Karpas-422 (cell line): Measurements from ENCODE around the gene PRSS35. TPM values are rescaled to one million over a fixed set of nuclear protein-coding genes. Genes with fewer than 3 reads are reported as not detected.
A peak's percentile ranks its signal among the peaks of the same experiment; 100 is the strongest.

Source experiments
- DNase-seq: peaks from one replicate; pipeline ENCODE4 v3.0.0-alpha.2; 2015
- H2AFZ ChIP-seq: fragments of 200-600 bp; sonication (generic); 2 replicates; pipeline ENCODE4 v1.6.1; 2014; ENCODE audit warnings: antibody characterized with exemption, low read length, mixed read lengths
- H3K27ac ChIP-seq: fragments of 200-600 bp; sonication (generic); 2 replicates; pipeline ENCODE4 v1.5.1; 2014; ENCODE audit warnings: mild to moderate bottlenecking, low read length, moderate library complexity
- H3K27me3 ChIP-seq: fragments of 200-600 bp; sonication (generic); 2 replicates; pipeline ENCODE4 v1.6.1; 2014; ENCODE audit warnings: low read length, mixed read lengths
- H3K36me3 ChIP-seq: fragments of 200-600 bp; sonication (generic); 2 replicates; pipeline ENCODE4 v1.6.1; 2014; ENCODE audit warnings: low read length, mixed read lengths; ENCODE audit not compliant: insufficient read depth
- H3K4me1 ChIP-seq: fragments of 200-600 bp; sonication (generic); 2 replicates; pipeline ENCODE4 v1.6.1; 2014; ENCODE audit warnings: mild to moderate bottlenecking, low read length, mixed read lengths
- H3K4me2 ChIP-seq: fragments of 200-600 bp; sonication (generic); 2 replicates; pipeline ENCODE4 v1.6.1; 2014; ENCODE audit warnings: low read length, low read depth, mild to moderate bottlenecking; ENCODE audit not compliant: poor library complexity, severe bottlenecking
- H3K4me3 ChIP-seq: fragments of 200-600 bp; sonication (generic); 2 replicates; pipeline ENCODE4 v1.5.1; 2014; ENCODE audit warnings: mild to moderate bottlenecking, antibody characterized with exemption, low read length, mixed read lengths
- H3K79me2 ChIP-seq: fragments of 200-600 bp; sonication (generic); 2 replicates; pipeline ENCODE4 v1.6.1; 2014; ENCODE audit warnings: mild to moderate bottlenecking, low read length, mixed read lengths
- H3K9ac ChIP-seq: fragments of 200-600 bp; sonication (generic); 2 replicates; pipeline ENCODE4 v1.6.0; 2014; ENCODE audit warnings: low read length
- H3K9me2 ChIP-seq: fragments of 200-600 bp; sonication (generic), shearing (Covaris generic); replicated peaks from 2 replicates; pipeline ENCODE4 v1.6.0; 2014; ENCODE audit warnings: mild to moderate bottlenecking, low read length, moderate library complexity; ENCODE audit not compliant: insufficient read depth
- H3K9me3 ChIP-seq: fragments of 300-700, 200-600 bp; sonication (generic); 2 replicates; pipeline ENCODE4 v1.6.1; 2014; ENCODE audit warnings: low read length, mixed read lengths
- H4K20me1 ChIP-seq: fragments of 200-600 bp; sonication (generic); 2 replicates; pipeline ENCODE4 v1.6.1; 2014; ENCODE audit warnings: mild to moderate bottlenecking, antibody characterized with exemption, low read length, low read depth; ENCODE audit not compliant: insufficient read depth
- total RNA-seq: library from RNA; depleted of rRNA; stranded (reverse); fragments of >200 nt; shearing (Covaris generic); gene quantifications from 2 replicates; pipeline ENCODE4 v1.2.3, GENCODE V29; 2014; ENCODE audit warnings: low replicate concordance

Gene PRSS35
- total RNA-seq, 1 experiment from 2014 or later: not detected

DNA sequence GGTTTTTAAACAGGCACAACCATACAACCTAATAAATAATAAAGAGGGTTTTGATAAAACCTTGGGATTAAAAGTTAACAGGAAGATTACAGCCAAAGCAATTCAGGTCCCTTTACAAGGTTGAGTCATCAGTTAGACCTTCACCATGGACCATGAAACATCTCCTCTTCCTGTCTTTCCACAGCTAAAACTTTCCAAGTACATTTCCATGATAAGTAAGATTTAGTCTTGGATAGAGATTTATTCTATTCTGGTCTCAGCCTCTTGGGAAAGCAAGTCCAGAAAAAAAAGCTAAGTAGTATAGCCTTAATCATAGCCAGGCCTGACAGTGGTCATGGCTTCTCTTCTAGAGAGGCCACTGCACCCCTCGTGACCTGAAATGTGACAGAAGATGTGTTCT is 2.9 kb upstream of the PRSS35 start:
- Histone ChIP-seq H4K20me1 (no peaks in the 10 kb centered on the region), H3K36me3 (no peaks in the 10 kb centered on the region), H3K4me2 (no peak overlapping the region), H3K27ac (no peak overlapping the region), H3K27me3 (no peaks in the 10 kb centered on the region), H3K79me2 (no peaks in the 10 kb centered on the region), H3K4me1 (no peaks in the 10 kb centered on the region), H3K9ac (no peak overlapping the region), H2AFZ (no peak overlapping the region), H3K9me3 (no peaks in the 10 kb centered on the region), H3K4me3 (no peak overlapping the region), H3K9me2 (no peaks in the 10 kb centered on the region)
- no peak for DNase-seq

- DNase-seq: no peak
- Histone ChIP-seq H3K9ac (no peak overlapping the region), H3K9me3 (no peaks in the 10 kb centered on the region), H3K79me2 (no peaks in the 10 kb centered on the region), H4K20me1 (no peaks in the 10 kb centered on the region), H3K4me3 (no peak overlapping the region), H2AFZ (no peak overlapping the region), H3K27ac (no peak overlapping the region), H3K27me3 (no peaks in the 10 kb centered on the region), H3K36me3 (no peaks in the 10 kb centered on the region), H3K4me2 (no peak overlapping the region), H3K4me1 (no peaks in the 10 kb centered on the region), H3K9me2 (no peaks in the 10 kb centered on the region)
Observed at GRCh38 chr6:83510791-83511190, 1.5 kb upstream of the PRSS35 start.

GRCh38 chr6:83511266-83511665 is 1.1 kb upstream of the PRSS35 start:
- H3K4me1 ChIP-seq: no peaks in the 10 kb centered on the region

DNA sequence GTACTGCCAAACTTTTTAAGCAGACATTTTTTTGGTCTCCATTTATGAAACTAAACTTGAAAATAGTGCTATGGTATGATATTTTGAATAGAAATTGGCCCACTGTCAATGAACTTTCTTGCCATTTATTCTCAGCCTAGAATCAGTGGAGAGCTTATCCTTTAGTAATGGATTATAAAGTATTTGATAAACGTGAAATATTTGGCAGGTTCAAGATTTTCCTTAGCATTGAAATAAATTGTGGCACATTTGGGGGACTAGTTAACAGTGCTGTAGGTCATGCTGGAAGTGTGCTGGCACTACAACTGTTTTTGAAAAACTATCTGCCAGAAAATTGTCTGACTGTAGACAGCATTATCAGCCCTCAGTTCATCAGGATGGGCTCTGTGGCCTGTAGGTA is 2.1 kb downstream of the PRSS35 start:
- Histone ChIP-seq H3K36me3 (no peaks in the 10 kb centered on the region), H3K27ac (no peak overlapping the region), H3K79me2 (no peaks in the 10 kb centered on the region), H2AFZ (no peak overlapping the region), H3K9me2 (no peaks in the 10 kb centered on the region), H4K20me1 (no peaks in the 10 kb centered on the region), H3K4me2 (no peak overlapping the region), H3K9me3 (no peaks in the 10 kb centered on the region), H3K4me3 (no peak overlapping the region), H3K9ac (no peak overlapping the region), H3K4me1 (no peaks in the 10 kb centered on the region), H3K27me3 (no peaks in the 10 kb centered on the region)
- DNase-seq: no peak

More at GRCh38 chr6:83511266-83511665, 1.1 kb upstream of the PRSS35 start:
- H3K9me2 ChIP-seq: no peaks in the 10 kb centered on the region
- no peaks in the 10 kb centered on the region for H3K36me3 ChIP-seq
- H3K27ac ChIP-seq: no peak overlapping the region
- no peaks in the 10 kb centered on the region for H3K27me3 ChIP-seq
- H3K9ac ChIP-seq: no peak overlapping the region
- no peaks in the 10 kb centered on the region for H4K20me1 ChIP-seq
- H3K4me3 ChIP-seq: no peak overlapping the region
- H3K4me2 ChIP-seq: no peak overlapping the region
- DNase-seq: no peak
- H2AFZ ChIP-seq: no peak overlapping the region
- no peaks in the 10 kb centered on the region for H3K79me2 ChIP-seq
- H3K9me3 ChIP-seq: no peaks in the 10 kb centered on the region

GRCh38 chr6:83514866-83515466 is 2.6 kb downstream of the PRSS35 start:
- H3K4me3 ChIP-seq: no peak overlapping the region
- H3K27me3 ChIP-seq: no peaks in the 10 kb centered on the region
- no peak overlapping the region for H3K27ac ChIP-seq
- no peaks in the 10 kb centered on the region for H3K79me2 ChIP-seq
- H3K4me1 ChIP-seq: no peaks in the 10 kb centered on the region
- H3K9me2 ChIP-seq: no peaks in the 10 kb centered on the region
- no peak overlapping the region for H3K4me2 ChIP-seq
- DNase-seq: peak; percentile 78
- H4K20me1 ChIP-seq: no peaks in the 10 kb centered on the region
- H3K9ac ChIP-seq: no peak overlapping the region
- no peak overlapping the region for H2AFZ ChIP-seq
- H3K9me3 ChIP-seq: no peaks in the 10 kb centered on the region
- no peaks in the 10 kb centered on the region for H3K36me3 ChIP-seq

GRCh38 chr6:83517500-83517899 is 5.2 kb downstream of the PRSS35 start:
- H3K9me3 ChIP-seq: no peaks in the 10 kb centered on the region
- no peaks in the 10 kb centered on the region for H4K20me1 ChIP-seq
- H3K36me3 ChIP-seq: no peaks in the 10 kb centered on the region
- H3K27me3 ChIP-seq: no peaks in the 10 kb centered on the region
- no peaks in the 10 kb centered on the region for H3K79me2 ChIP-seq
- H3K9ac ChIP-seq: no peak overlapping the region
- H3K27ac ChIP-seq: no peak overlapping the region
- DNase-seq: no peak
- no peaks in the 10 kb centered on the region for H3K9me2 ChIP-seq
- H2AFZ ChIP-seq: no peak overlapping the region
- no peak overlapping the region for H3K4me3 ChIP-seq
- no peaks in the 10 kb centered on the region for H3K4me1 ChIP-seq
- H3K4me2 ChIP-seq: no peak overlapping the region

- no peaks in the 10 kb centered on the region for H4K20me1 ChIP-seq
- H3K27ac ChIP-seq: no peak overlapping the region
- no peaks in the 10 kb centered on the region for H3K9me2 ChIP-seq
- no peaks in the 10 kb centered on the region for H3K4me1 ChIP-seq
- no peak overlapping the region for H3K4me2 ChIP-seq
- no peaks in the 10 kb centered on the region for H3K9me3 ChIP-seq
- no peak overlapping the region for H2AFZ ChIP-seq
- DNase-seq: no peak
- H3K4me3 ChIP-seq: no peak overlapping the region
- H3K79me2 ChIP-seq: no peaks in the 10 kb centered on the region
- H3K36me3 ChIP-seq: no peaks in the 10 kb centered on the region
- H3K9ac ChIP-seq: no peak overlapping the region
- no peaks in the 10 kb centered on the region for H3K27me3 ChIP-seq
Observed at GRCh38 chr6:83518816-83519480, 6.6 kb downstream of the PRSS35 start.

- no peak overlapping the region for H3K9ac ChIP-seq
- H3K4me3 ChIP-seq: no peak overlapping the region
- H2AFZ ChIP-seq: no peak overlapping the region
- H3K9me3 ChIP-seq: no peaks in the 10 kb centered on the region
- H3K27me3 ChIP-seq: no peaks in the 10 kb centered on the region
- H3K9me2 ChIP-seq: no peaks in the 10 kb centered on the region
- DNase-seq: peak; percentile 82
- H3K4me2 ChIP-seq: no peak overlapping the region
- H4K20me1 ChIP-seq: no peaks in the 10 kb centered on the region
- H3K36me3 ChIP-seq: no peaks in the 10 kb centered on the region
- H3K79me2 ChIP-seq: no peaks in the 10 kb centered on the region
- no peaks in the 10 kb centered on the region for H3K4me1 ChIP-seq
- H3K27ac ChIP-seq: no peak overlapping the region
Observed at GRCh38 chr6:83536034-83536646, 23.8 kb downstream of the PRSS35 start.
